ENCODE results near the gene KCNS3. TPM values are rescaled to one million over a fixed set of nuclear protein-coding genes. Genes with fewer than 3 reads are reported as not detected.

KCNS3 gene
- total and polyA plus RNA-seq, 2 of the 13 experiments (the other 11 are each of a cell fraction or from before 2014, with no cell fraction given): not detected

DNA sequence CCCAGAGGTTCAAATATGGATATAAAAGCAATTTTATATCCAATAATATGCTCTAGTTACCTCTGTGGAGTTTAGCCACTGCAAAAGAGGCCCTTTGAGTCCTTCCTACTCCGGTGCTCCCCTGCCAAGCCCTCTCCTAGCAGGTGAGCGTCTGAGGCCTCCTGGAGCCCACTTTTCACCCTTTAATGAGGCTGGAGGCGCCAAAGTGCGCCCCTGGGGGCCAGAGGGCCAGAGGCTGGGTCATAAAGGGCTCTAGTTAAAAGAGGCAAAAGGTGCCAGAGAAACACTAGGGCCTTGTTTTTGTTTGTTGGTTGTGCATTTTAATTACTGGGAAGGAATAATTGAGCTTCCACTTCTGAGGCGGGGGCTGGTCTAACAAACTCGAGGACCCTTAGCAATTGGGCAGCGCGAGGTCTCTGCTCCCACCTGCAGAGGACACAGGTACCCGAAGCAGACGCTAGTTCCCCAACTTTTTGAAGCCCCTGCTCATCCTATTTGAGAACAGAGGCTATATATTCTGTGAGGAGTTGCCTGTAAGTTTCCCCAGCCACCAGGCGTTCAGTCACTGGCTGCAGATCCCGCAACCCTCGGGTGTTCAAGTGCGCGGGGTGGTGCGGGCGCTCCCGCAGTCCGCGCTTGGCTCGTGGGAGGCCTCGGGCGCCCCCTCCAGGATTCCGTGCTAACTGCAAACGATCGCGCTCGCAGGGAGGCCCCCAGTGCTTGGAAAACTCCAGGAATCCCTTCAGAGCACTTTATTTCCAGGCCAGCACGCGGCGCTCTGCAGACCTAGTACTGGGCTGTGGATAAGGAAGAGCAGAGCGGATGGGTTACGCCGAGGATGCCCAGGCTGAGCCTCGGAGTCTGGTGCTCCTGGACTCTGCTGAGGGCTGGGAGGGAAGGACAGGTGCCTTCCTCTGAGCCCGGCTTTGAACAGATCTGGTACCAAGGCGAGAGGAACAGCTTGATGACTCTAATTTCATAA, 48.1 kb upstream of the KCNS3 start (continued):
- TF ChIP-seq PHF20 (CRISPR knock-in tag; IDR thresholded peaks at IDR 0.05) (no peak), HNRNPUL1 (IDR thresholded peaks at IDR 0.05; ENCODE audit: low read depth, low read length) (no peak), HNRNPLL (IDR thresholded peaks at IDR 0.05; ENCODE audit: low read depth, low read length, poor library complexity, severe bottlenecking) (peak; percentile 74), SUZ12 (IDR thresholded peaks at IDR 0.05; ENCODE audit: low read depth, low read length) (no peak), RCOR2 (CRISPR knock-in tag; IDR thresholded peaks at IDR 0.05) (no peak), ZBTB42 (CRISPR knock-in tag; IDR thresholded peaks at IDR 0.05) (no peak), ZNF207 (IDR thresholded peaks at IDR 0.05; ENCODE audit: borderline replicate concordance) (no peak), TCF7 (IDR thresholded peaks at IDR 0.05; ENCODE audit: low read depth) (no peak), NFKBIZ (CRISPR knock-in tag; IDR thresholded peaks at IDR 0.05) (peak; percentile 51; the same call in 1 of the 2 replicates), ATAD3A (CRISPR knock-in tag; IDR thresholded peaks at IDR 0.05) (no peak), ZNF225 (CRISPR knock-in tag; IDR thresholded peaks at IDR 0.05) (peak; percentile 77), DPF2 (CRISPR knock-in tag; IDR thresholded peaks at IDR 0.05; ENCODE audit: borderline replicate concordance, low read depth) (no peak), ZFP36 (IDR thresholded peaks at IDR 0.05; ENCODE audit: borderline replicate concordance, low read depth, low read length, partially characterized antibody) (no peak)
- TF ChIP-seq, protein P1, sequence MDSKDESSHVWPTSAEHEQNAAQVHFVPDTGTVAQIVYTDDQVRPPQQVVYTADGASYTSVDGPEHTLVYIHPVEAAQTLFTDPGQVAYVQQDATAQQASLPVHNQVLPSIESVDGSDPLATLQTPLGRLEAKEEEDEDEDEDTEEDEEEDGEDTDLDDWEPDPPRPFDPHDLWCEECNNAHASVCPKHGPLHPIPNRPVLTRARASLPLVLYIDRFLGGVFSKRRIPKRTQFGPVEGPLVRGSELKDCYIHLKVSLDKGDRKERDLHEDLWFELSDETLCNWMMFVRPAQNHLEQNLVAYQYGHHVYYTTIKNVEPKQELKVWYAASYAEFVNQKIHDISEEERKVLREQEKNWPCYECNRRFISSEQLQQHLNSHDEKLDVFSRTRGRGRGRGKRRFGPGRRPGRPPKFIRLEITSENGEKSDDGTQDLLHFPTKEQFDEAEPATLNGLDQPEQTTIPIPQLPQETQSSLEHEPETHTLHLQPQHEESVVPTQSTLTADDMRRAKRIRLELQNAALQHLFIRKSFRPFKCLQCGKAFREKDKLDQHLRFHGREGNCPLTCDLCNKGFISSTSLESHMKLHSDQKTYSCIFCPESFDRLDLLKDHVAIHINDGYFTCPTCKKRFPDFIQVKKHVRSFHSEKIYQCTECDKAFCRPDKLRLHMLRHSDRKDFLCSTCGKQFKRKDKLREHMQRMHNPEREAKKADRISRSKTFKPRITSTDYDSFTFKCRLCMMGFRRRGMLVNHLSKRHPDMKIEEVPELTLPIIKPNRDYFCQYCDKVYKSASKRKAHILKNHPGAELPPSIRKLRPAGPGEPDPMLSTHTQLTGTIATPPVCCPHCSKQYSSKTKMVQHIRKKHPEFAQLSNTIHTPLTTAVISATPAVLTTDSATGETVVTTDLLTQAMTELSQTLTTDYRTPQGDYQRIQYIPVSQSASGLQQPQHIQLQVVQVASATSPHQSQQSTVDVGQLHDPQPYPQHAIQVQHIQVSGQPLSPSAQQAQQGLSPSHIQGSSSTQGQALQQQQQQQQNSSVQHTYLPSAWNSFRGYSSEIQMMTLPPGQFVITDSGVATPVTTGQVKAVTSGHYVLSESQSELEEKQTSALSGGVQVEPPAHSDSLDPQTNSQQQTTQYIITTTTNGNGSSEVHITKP (CRISPR knock-in tag; IDR thresholded peaks at IDR 0.05; ENCODE audit: low read depth): no peak
- TF ChIP-seq, protein P2, sequence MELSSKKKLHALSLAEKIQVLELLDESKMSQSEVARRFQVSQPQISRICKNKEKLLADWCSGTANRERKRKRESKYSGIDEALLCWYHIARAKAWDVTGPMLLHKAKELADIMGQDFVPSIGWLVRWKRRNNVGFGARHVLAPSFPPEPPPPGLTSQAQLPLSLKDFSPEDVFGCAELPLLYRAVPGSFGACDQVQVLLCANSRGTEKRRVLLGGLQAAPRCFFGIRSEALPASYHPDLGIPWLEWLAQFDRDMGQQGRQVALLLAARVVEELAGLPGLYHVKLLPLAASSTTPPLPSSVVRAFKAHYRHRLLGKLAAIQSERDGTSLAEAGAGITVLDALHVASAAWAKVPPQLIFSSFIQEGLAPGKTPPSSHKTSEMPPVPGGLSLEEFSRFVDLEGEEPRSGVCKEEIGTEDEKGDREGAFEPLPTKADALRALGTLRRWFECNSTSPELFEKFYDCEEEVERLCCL (CRISPR knock-in tag; IDR thresholded peaks at IDR 0.05; ENCODE audit: borderline replicate concordance): no peak
- TF ChIP-seq, protein P3, sequence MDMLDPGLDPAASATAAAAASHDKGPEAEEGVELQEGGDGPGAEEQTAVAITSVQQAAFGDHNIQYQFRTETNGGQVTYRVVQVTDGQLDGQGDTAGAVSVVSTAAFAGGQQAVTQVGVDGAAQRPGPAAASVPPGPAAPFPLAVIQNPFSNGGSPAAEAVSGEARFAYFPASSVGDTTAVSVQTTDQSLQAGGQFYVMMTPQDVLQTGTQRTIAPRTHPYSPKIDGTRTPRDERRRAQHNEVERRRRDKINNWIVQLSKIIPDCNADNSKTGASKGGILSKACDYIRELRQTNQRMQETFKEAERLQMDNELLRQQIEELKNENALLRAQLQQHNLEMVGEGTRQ (IDR thresholded peaks at IDR 0.05; ENCODE audit: low read depth, low read length): no peak
- TF ChIP-seq, protein P3 (CRISPR knock-in tag; IDR thresholded peaks at IDR 0.05; ENCODE audit: borderline replicate concordance): no peak
- TF ChIP-seq, protein P4, sequence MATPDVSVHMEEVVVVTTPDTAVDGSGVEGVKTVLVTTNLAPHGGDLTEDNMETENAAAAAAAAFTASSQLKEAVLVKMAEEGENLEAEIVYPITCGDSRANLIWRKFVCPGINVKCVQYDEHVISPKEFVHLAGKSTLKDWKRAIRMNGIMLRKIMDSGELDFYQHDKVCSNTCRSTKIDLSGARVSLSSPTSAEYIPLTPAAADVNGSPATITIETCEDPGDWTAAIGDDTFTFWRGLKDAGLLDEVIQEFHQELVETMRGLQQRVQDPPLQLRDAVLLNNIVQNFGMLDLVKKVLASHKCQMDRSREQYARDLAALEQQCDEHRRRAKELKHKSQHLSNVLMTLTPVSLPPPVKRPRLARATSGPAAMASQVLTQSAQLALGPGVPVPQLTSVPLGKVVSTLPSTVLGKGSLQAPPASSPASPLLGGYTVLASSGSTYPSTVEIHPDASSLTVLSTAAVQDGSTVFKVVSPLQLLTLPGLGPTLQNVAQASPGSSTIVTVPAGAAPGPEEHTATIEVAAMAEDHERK (CRISPR knock-in tag; IDR thresholded peaks at IDR 0.05; ENCODE audit: low read depth): no peak
- TF ChIP-seq, protein P5, sequence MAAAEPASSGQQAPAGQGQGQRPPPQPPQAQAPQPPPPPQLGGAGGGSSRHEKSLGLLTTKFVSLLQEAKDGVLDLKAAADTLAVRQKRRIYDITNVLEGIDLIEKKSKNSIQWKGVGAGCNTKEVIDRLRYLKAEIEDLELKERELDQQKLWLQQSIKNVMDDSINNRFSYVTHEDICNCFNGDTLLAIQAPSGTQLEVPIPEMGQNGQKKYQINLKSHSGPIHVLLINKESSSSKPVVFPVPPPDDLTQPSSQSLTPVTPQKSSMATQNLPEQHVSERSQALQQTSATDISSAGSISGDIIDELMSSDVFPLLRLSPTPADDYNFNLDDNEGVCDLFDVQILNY (CRISPR knock-in tag; conservative IDR thresholded peaks at IDR 0.05): no peak; the same call in 1 of the 2 replicates
